Kidney (tissue), 14 donors: ENCODE measurements around the gene LNX1. TPM values are rescaled to one million over a fixed set of nuclear protein-coding genes. Genes with fewer than 3 reads are reported as not detected.

ENCODE experiments used
- DNase-seq, 5 donors: peaks; one replicate each; pipeline ENCODE4 v3.0.0-alpha.2; 2013 to 2020
- FAIRE-seq: peaks from 2 replicates; lab custom pipeline; 2012; peaks lifted over from hg19 to GRCh38; lab: Jason Lieb, UNC
- H3K27ac ChIP-seq, 2 donors: one replicate each; pipeline ENCODE4 v1.7.0; 2013; ENCODE audit warnings: low read depth in 2 of 2, low read length in 2 of 2, inconsistent platforms in 1 of 2
- H3K27me3 ChIP-seq: one replicate; pipeline ENCODE4 v1.7.1; 2013; ENCODE audit warnings: low read length, inconsistent platforms; ENCODE audit not compliant: control insufficient read depth, insufficient read depth
- H3K36me3 ChIP-seq, 3 donors: one replicate each; pipeline versions ENCODE4 v1.7.0 to v1.7.1; 2013; ENCODE audit warnings: low read length in 3 of 3, control low read depth in 1 of 3, inconsistent platforms in 1 of 3; ENCODE audit not compliant: insufficient read depth in 3 of 3, control insufficient read depth in 2 of 3
- H3K4me1 ChIP-seq, 3 donors: one replicate each; pipeline versions ENCODE4 v1.7.0 to v1.7.1; 2013; ENCODE audit warnings: low read length in 3 of 3, inconsistent platforms in 1 of 3, low read depth in 1 of 3; ENCODE audit not compliant: control insufficient read depth in 2 of 3, insufficient read depth in 2 of 3
- H3K4me3 ChIP-seq, 3 donors: one replicate each; pipeline versions ENCODE4 v1.7.0 to v1.8.1; 2013; ENCODE audit warnings: low read length in 3 of 3, control low read depth in 1 of 3, inconsistent platforms in 1 of 3
- H3K9ac ChIP-seq, 3 donors: one replicate each; pipeline versions ENCODE4 v1.7.0 to v1.7.1; 2013; ENCODE audit warnings: low read length in 3 of 3, control low read depth in 1 of 3, inconsistent platforms in 1 of 3
- H3K9me3 ChIP-seq, 3 donors: one replicate each; pipeline versions ENCODE4 v1.7.0 to v1.7.1; 2013; ENCODE audit warnings: low read length in 3 of 3, control low read depth in 1 of 3, inconsistent platforms in 1 of 3; ENCODE audit not compliant: control insufficient read depth in 2 of 3, insufficient read depth in 1 of 3
- intact Hi-C: fragments of 100-400 bp; cut with DNase I; formaldehyde crosslinking; loops from one replicate; pipeline ENCODE4 v1.11.1; 2022
- polyA plus RNA-seq: library from polyadenylated mRNA; stranded (reverse); fragments of 350-450 nt; fragmentation: Illumina TruSeq; extraction: RNeasy Lipid Tissue Mini Kit (QIAGEN cat#74804); gene quantifications from one replicate; pipeline ENCODE4 v1.2.3, GENCODE V29; 2014; ENCODE audit warnings: low read depth, low replicate concordance; ENCODE audit not compliant: insufficient read depth
- total RNA-seq: library from RNA; stranded (reverse); fragmentation: NEBNext Ultra II Directional; extraction: Animal tissue kit (Norgen Biotek cat#: 25700); gene quantifications from one replicate; pipeline ENCODE4 v1.2.1, GENCODE V29; 2021
- TF ChIP-seq, protein P1 (sequence below): IDR thresholded peaks from 3 replicates; pipeline ENCODE4 v1.5.1; 2012; ENCODE audit warnings: mild to moderate bottlenecking, moderate library complexity, borderline replicate concordance; ENCODE audit not compliant: insufficient read depth; ENCODE audit errors: extremely low read depth
- donor health status: control.
- donor health status: control.
- donor health status: control.
- donor health status: control.
- donor health status: control.
- donor health status: DM: yes; HTN: yes; CAD: no.
- donor health status: Normal renal cell carcinoma (clear cell type).

LNX1 gene
- total and polyA plus RNA-seq, 2 donors from 2014 or later, result 10.2 to 25.6 TPM

- no peak overlapping the region for H3K27ac ChIP-seq
- H3K27me3 ChIP-seq, result no peaks in the 10 kb centered on the region
- intact Hi-C loops, result no loop called here
- DNase-seq (no peak), FAIRE-seq (no peak)
- H3K9ac ChIP-seq, result no peak overlapping the region
- no peaks in the 10 kb centered on the region for H3K9me3 ChIP-seq
- H3K4me3 ChIP-seq, result no peak overlapping the region
- TF ChIP-seq, protein P1, sequence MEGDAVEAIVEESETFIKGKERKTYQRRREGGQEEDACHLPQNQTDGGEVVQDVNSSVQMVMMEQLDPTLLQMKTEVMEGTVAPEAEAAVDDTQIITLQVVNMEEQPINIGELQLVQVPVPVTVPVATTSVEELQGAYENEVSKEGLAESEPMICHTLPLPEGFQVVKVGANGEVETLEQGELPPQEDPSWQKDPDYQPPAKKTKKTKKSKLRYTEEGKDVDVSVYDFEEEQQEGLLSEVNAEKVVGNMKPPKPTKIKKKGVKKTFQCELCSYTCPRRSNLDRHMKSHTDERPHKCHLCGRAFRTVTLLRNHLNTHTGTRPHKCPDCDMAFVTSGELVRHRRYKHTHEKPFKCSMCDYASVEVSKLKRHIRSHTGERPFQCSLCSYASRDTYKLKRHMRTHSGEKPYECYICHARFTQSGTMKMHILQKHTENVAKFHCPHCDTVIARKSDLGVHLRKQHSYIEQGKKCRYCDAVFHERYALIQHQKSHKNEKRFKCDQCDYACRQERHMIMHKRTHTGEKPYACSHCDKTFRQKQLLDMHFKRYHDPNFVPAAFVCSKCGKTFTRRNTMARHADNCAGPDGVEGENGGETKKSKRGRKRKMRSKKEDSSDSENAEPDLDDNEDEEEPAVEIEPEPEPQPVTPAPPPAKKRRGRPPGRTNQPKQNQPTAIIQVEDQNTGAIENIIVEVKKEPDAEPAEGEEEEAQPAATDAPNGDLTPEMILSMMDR, result no peak
- H3K36me3 ChIP-seq, result peaks cover 4 to 16% (median 6%) of the 10 kb centered on the region in 3 donors
- no peaks in the 10 kb centered on the region for H3K4me1 ChIP-seq
These were observed 160.2 kb downstream of the LNX1 start for GRCh38 chr4:53431052-53431451.

- H3K27ac ChIP-seq, result no peak overlapping the region
- H3K9me3 ChIP-seq, result no peaks in the 10 kb centered on the region
- DNase-seq, result no peak
- no peaks in the 10 kb centered on the region for H3K27me3 ChIP-seq
- peak; percentile 73 for FAIRE-seq
- H3K4me1 ChIP-seq, result no peaks in the 10 kb centered on the region
- no peak overlapping the region for H3K9ac ChIP-seq
- H3K36me3 ChIP-seq, result peaks cover 4 to 15% (median 6%) of the 10 kb centered on the region in 3 donors
- no peak overlapping the region for H3K4me3 ChIP-seq
- intact Hi-C loops, result no loop called here
- TF ChIP-seq, protein P1, result no peak
These were observed 163.9 kb downstream of the LNX1 start for GRCh38 chr4:53427366-53427765.

- H3K36me3 ChIP-seq, result peaks cover 4 to 10% (median 6%) of the 10 kb centered on the region in 3 donors
- no peak overlapping the region for H3K9ac ChIP-seq
- no peak for DNase-seq
- no peaks in the 10 kb centered on the region for H3K9me3 ChIP-seq
- FAIRE-seq, result no peak
- TF ChIP-seq, protein P1, result no peak
- intact Hi-C loops, result no loop called here
- H3K4me3 ChIP-seq, result no peak overlapping the region
- H3K27me3 ChIP-seq, result no peaks in the 10 kb centered on the region
- H3K27ac ChIP-seq, result no peak overlapping the region
- H3K4me1 ChIP-seq, result no peaks in the 10 kb centered on the region
These were observed 167.0 kb downstream of the LNX1 start for GRCh38 chr4:53424280-53424679.

- DNase-seq, result no peak
- H3K9me3 ChIP-seq, result no peaks in the 10 kb centered on the region
- TF ChIP-seq, protein P1, result no peak
- no peaks in the 10 kb centered on the region for H3K27me3 ChIP-seq
- H3K9ac ChIP-seq, result no peak overlapping the region
- no peaks in the 10 kb centered on the region for H3K4me1 ChIP-seq
- intact Hi-C loops, result no loop called here
- no peak overlapping the region for H3K27ac ChIP-seq
- no peak for FAIRE-seq
- H3K36me3 ChIP-seq, result peaks cover 0 to 4% (median 0%) of the 10 kb centered on the region in 3 donors
- no peak overlapping the region for H3K4me3 ChIP-seq
These were observed 168.9 kb downstream of the LNX1 start for GRCh38 chr4:53422367-53422766.
